GM12878 (cell line): ENCODE measurements around the gene FADS1. TPM values are rescaled to one million over a fixed set of nuclear protein-coding genes. Genes with fewer than 3 reads are reported as not detected.
A peak's percentile ranks its signal among the peaks of the same experiment; 100 is the strongest.

ENCODE experiments used
- ATAC-seq: fragments of 200-7000 bp; cut with Tn5 transposase; 3 replicates; pipeline ENCODE4 v1.9.1; 2020; ENCODE audit warnings: mild to moderate bottlenecking, moderate library complexity
- BruUV-seq: library from RNA; stranded (reverse); fragments of 400-500 nt; replicated peaks from 2 replicates; lab custom pipeline; 2021; lab: Mats Ljungman, UMichigan
- CTCF ChIA-PET: fragments of 300-600 bp; sonication (Branson Sonifier 250); formaldehyde crosslinking; extraction: SDS; loops from one replicate; lab custom pipeline; 2021; ENCODE audit warnings: inconsistent platforms; lab: Yijun Ruan, JAX
- POLR2A ChIA-PET: fragments of 350-600 bp; formaldehyde crosslinking; extraction: SDS; loops from one replicate; lab custom pipeline; 2021; ENCODE audit warnings: inconsistent platforms; lab: Charles Lee
- RAD21 ChIA-PET: fragments of 300-600 bp; sonication (Branson Sonifier 250); formaldehyde crosslinking; loops from one replicate; lab custom pipeline; 2023; ENCODE audit warnings: antibody characterized with exemption; ENCODE audit not compliant: unreplicated experiment; lab: Charles Lee
- SMC1A ChIA-PET: fragments of 300-600 bp; sonication (Branson Sonifier 250); formaldehyde crosslinking; loops from one replicate; lab custom pipeline; 2023; ENCODE audit not compliant: unreplicated experiment, uncharacterized antibody; lab: Charles Lee
- DNase-seq: peaks from one replicate; pipeline ENCODE4 v3.0.0-alpha.2; 2011; ENCODE audit warnings: low read depth, low spot score
- FAIRE-seq: peaks from 3 replicates; lab custom pipeline; 2011; peaks lifted over from hg19 to GRCh38; lab: Jason Lieb, UNC
- H2AFZ ChIP-seq: 2 replicates; pipeline ENCODE4 v1.6.0; 2011; ENCODE audit warnings: low read depth, low read length, control low read depth; ENCODE audit not compliant: control insufficient read depth
- H3K27ac ChIP-seq: 2 replicates; pipeline ENCODE4 v1.5.1; 2011; ENCODE audit warnings: control low read depth; ENCODE audit not compliant: control insufficient read depth, insufficient read depth
- H3K27me3 ChIP-seq, 2 experiments: replicated peaks in 1 of 2; 2 replicates each; pipeline versions ENCODE4 v1.6.0 to v1.6.1; 2011; ENCODE audit warnings: low read length in 1 of 2; ENCODE audit not compliant: control insufficient read depth in 2 of 2, insufficient read depth in 2 of 2
- H3K36me3 ChIP-seq, 2 experiments: 2 replicates each; pipeline ENCODE4 v1.5.1; 2011; ENCODE audit warnings: low read length in 1 of 2; ENCODE audit not compliant: control insufficient read depth in 2 of 2, insufficient read depth in 2 of 2
- H3K4me1 ChIP-seq: 2 replicates; pipeline ENCODE4 v1.6.1; 2011; ENCODE audit warnings: mild to moderate bottlenecking, low read length, moderate library complexity, mixed read lengths; ENCODE audit not compliant: control insufficient read depth, insufficient read depth
- H3K4me2 ChIP-seq: 2 replicates; pipeline ENCODE4 v1.6.0; 2011; ENCODE audit warnings: control low read depth; ENCODE audit not compliant: control insufficient read depth, insufficient read depth
- H3K4me3 ChIP-seq: fragments of 200-600 bp; sonication (generic); 2 replicates; pipeline ENCODE4 v1.5.1; 2016
- H3K79me2 ChIP-seq: 2 replicates; pipeline ENCODE4 v1.6.0; 2011; ENCODE audit warnings: low read length; ENCODE audit not compliant: control insufficient read depth, insufficient read depth
- H3K9ac ChIP-seq: 2 replicates; pipeline ENCODE4 v1.8.0; 2011; ENCODE audit warnings: low read length, control low read depth, mixed read lengths; ENCODE audit not compliant: control insufficient read depth, insufficient read depth
- H3K9me3 ChIP-seq: replicated peaks from 3 replicates; pipeline ENCODE4 v1.5.1; 2011; ENCODE audit warnings: mild to moderate bottlenecking, low read length; ENCODE audit not compliant: control insufficient read depth, insufficient read depth
- H4K20me1 ChIP-seq: 2 replicates; pipeline ENCODE4 v1.6.0; 2011; ENCODE audit not compliant: control insufficient read depth, insufficient read depth
- CEBPZ ChIP-seq: fragments of 150-350 bp; IDR thresholded peaks from 2 replicates; pipeline ENCODE4 v1.6.1; 2016; ENCODE audit warnings: low read depth, low read length
- E4F1 ChIP-seq: fragments of 450-650 bp; IDR thresholded peaks from 2 replicates; pipeline ENCODE4 v1.6.1; 2018; ENCODE audit warnings: borderline replicate concordance, mild to moderate bottlenecking; ENCODE audit not compliant: partially characterized antibody
- EZH2 ChIP-seq: IDR thresholded peaks from 2 replicates; pipeline ENCODE4 v1.6.1; 2012; ENCODE audit warnings: low read depth, mild to moderate bottlenecking, control low read depth, inconsistent platforms, low read length, borderline replicate concordance; ENCODE audit not compliant: control insufficient read depth
- HCFC1 ChIP-seq: fragments of 150-350 bp; IDR thresholded peaks from 2 replicates; pipeline ENCODE4 v1.6.1; 2014; ENCODE audit warnings: low read length
- HDGF ChIP-seq: fragments of 450-650 bp; IDR thresholded peaks from 2 replicates; pipeline ENCODE4 v1.6.1; 2016; ENCODE audit warnings: antibody characterized with exemption
- MEF2A ChIP-seq: IDR thresholded peaks from 2 replicates; pipeline ENCODE4 v1.6.1; 2011; ENCODE audit warnings: low read depth, mild to moderate bottlenecking, low read length, moderate library complexity; ENCODE audit not compliant: insufficient read depth
- MTA2 ChIP-seq: fragments of 450-650 bp; IDR thresholded peaks from 2 replicates; pipeline ENCODE4 v1.6.1; 2016; ENCODE audit warnings: low read depth, mild to moderate bottlenecking, moderate library complexity
- PAX5 ChIP-seq: IDR thresholded peaks from 2 replicates; pipeline ENCODE4 v1.6.1; 2011; ENCODE audit warnings: low read depth, low read length, borderline replicate concordance
- PKNOX1 ChIP-seq: fragments of 450-650 bp; IDR thresholded peaks from 2 replicates; pipeline ENCODE4 v1.6.1; 2016; ENCODE audit warnings: mild to moderate bottlenecking
- POLR2AphosphoS5 ChIP-seq: IDR thresholded peaks from 2 replicates; pipeline ENCODE4 v1.6.1; 2011; ENCODE audit warnings: mild to moderate bottlenecking, low read length, inconsistent platforms
- RELA ChIP-seq: fragments of 450-650 bp; IDR thresholded peaks from 2 replicates; pipeline ENCODE4 v1.8.0; 2014; ENCODE audit warnings: borderline replicate concordance; ENCODE audit not compliant: partially characterized antibody
- SMAD5 ChIP-seq: IDR thresholded peaks from 2 replicates; pipeline ENCODE4 v1.6.1; 2016; ENCODE audit warnings: antibody characterized with exemption, low read depth
- SRF ChIP-seq, 2 experiments: IDR thresholded peaks; 2 replicates each; pipeline ENCODE4 v1.6.1; 2011; ENCODE audit warnings: low read depth in 2 of 2, low read length in 2 of 2, mild to moderate bottlenecking in 1 of 2, moderate library complexity in 1 of 2
- TAF1 ChIP-seq: IDR thresholded peaks from 2 replicates; pipeline ENCODE4 v1.6.1; 2011; ENCODE audit warnings: mild to moderate bottlenecking, low read depth, low read length, borderline replicate concordance
- WRNIP1 ChIP-seq: IDR thresholded peaks from 2 replicates; pipeline ENCODE4 v1.6.1; 2011; ENCODE audit warnings: low read depth, low read length, improper control_type of control experiment, borderline replicate concordance
- ZNF217 ChIP-seq: fragments of 450-650 bp; IDR thresholded peaks from 2 replicates; pipeline ENCODE4 v1.6.1; 2017; ENCODE audit warnings: antibody characterized with exemption, mild to moderate bottlenecking
- WGBS: methylation state at CpG from one replicate; pipeline ENCODE4 v1.1.6; 2016; ENCODE audit warnings: low lambda C conversion rate; ENCODE audit not compliant: insufficient replicate concordance, insufficient coverage; ENCODE audit errors: missing lambda C conversion rate; 5-methylcytosine and 5-hydroxymethylcytosine counted together
- in situ Hi-C: fragments of 300-500 bp; cut with MboI; formaldehyde crosslinking; loops from 9 replicates; pipeline ENCODE4 v1.14.3; 2018; ENCODE audit warnings: mixed read lengths
- intact Hi-C: fragments of 100-400 bp; cut with micrococcal nuclease; formaldehyde crosslinking; loops from one replicate; pipeline ENCODE4 v1.14.2; 2022; ENCODE audit not compliant: unreplicated experiment
- polyA plus RNA-seq, 11 experiments: library from polyadenylated mRNA; depleted of rRNA in 4 of 11; unstranded in 6 of 11; stranded (reverse) in 5 of 11; fragments of >200 nt; fragmentation: Nextera tagmentation in 4 of 11; fragmentation: Illumina TruSeq in 1 of 11; extraction: Ambion mirVana in 4 of 11; extraction: Trizol in 1 of 11; gene quantifications; 1 replicate in 1 of 11; 2 replicates in 10 of 11; pipeline versions ENCODE4 v1.2.1 to v1.2.3, GENCODE V29; 2011 to 2016; ENCODE audit warnings: inconsistent platforms in 2 of 11, missing spikeins in 2 of 11, low read depth in 1 of 11
- total RNA-seq, 4 experiments: library from RNA; depleted of rRNA in 3 of 4; stranded (reverse); fragments of >200 nt in 3 of 4; fragmentation: Illumina TruSeq in 1 of 4; extraction: Trizol in 1 of 4; gene quantifications; 2 replicates each; pipeline versions ENCODE4 v1.2.1 to v1.2.3, GENCODE V29; 2013 to 2021

The FADS1 gene
- total and polyA plus RNA-seq, 10 of the 15 experiments (the other 5 are each of a cell fraction or from before 2014, with no cell fraction given) = 8.8 to 73.9 (median 39.0) TPM

GRCh38 chr11:61834278-61835048 is 17.7 kb upstream of the FADS1 start:
- ChIA-PET CTCF (interaction anchor here (0.7 to 2.4 kb wide), 10 partner anchors 16 to 274 kb away, joined by 3 to 23 read pairs (median 5); partner anchors contain the start of genes FADS1 and FEN1), RAD21 (interaction anchor here (0.7 to 2.4 kb wide), 11 partner anchors 15 to 274 kb away, joined by 3 to 15 read pairs (median 3); partner anchors contain the start of gene FEN1), SMC1A (interaction anchor here (0.7 to 2.3 kb wide), 7 partner anchors 14 to 87 kb away, joined by 3 to 18 read pairs (median 3); no protein-coding TSS in a partner anchor), POLR2A (interaction anchor here (0.7 to 4.8 kb wide), 11 partner anchors 14 to 278 kb away, joined by 3 to 76 read pairs (median 4); partner anchors contain the start of genes FADS1, FEN1 and TMEM258)
- intact Hi-C loops (loop anchor here (2.0 kb wide), 1 partner anchor 42 kb away; the partner anchor contains the start of genes FEN1 and TMEM258), in situ Hi-C loops (no loop called here)
- Histone ChIP-seq H4K20me1 (no peaks in the 10 kb centered on the region), H3K9ac (peak overlapping the region; percentile 73), H3K4me1 (peaks cover 36% of the 10 kb centered on the region), H3K27ac (peak overlapping the region; percentile 95), H3K9me3 (no peaks in the 10 kb centered on the region), H3K27me3 (no peaks in the 10 kb centered on the region), H2AFZ (peak overlapping the region; percentile 49), H3K79me2 (peaks cover 76% of the 10 kb centered on the region), H3K4me3 (peak overlapping the region; percentile 40), H3K4me2 (peak overlapping the region; percentile 87), H3K36me3 (peaks cover 11 to 18% of the 10 kb centered on the region in 2 experiments)
- FAIRE-seq = peak; percentile 95
- peak; percentile 87 for DNase-seq
- peak; percentile 97 for ATAC-seq
- TSS peak; percentile 99 for BruUV-seq
- WGBS = 44% methylated on average over 11 of the region's 12 CpGs
- TF ChIP-seq MTA2 (no peak; the same call in 1 of the 2 replicates), PKNOX1 (no peak), CEBPZ (no peak), WRNIP1 (no peak), POLR2AphosphoS5 (peak; percentile 80), EZH2 (no peak), MEF2A (no peak), HCFC1 (no peak), ZNF217 (no peak), E4F1 (peak; percentile 24), TAF1 (peak; percentile 84; the same call in 1 of the 2 replicates), RELA (peak; percentile 25), SRF (IDR thresholded peaks at IDR 0.05; ENCODE audit: low read depth in 2 of 2, low read length in 2 of 2) (peak; percentile 86 to 96), HDGF (peak; percentile 73; the same call in 1 of the 2 replicates), PAX5 (0 out of 2 replicates have a peak, but pooled peaks have one; percentile 31), SMAD5 (peak; percentile 71)
